ENCODE results near the gene SMG6.
A peak's percentile ranks its signal among the peaks of the same experiment; 100 is the strongest.

Gene SMG6

GRCh38 chr17:2179615-2180295 lies 123.8 kb downstream of the SMG6 start:
- H3K4me1 ChIP-seq (ENCODE audit: control insufficient read depth, insufficient read depth, low read length) = peaks cover 19% of the 10 kb centered on the region
- no peaks in the 10 kb centered on the region for H3K36me3 ChIP-seq (ENCODE audit: control insufficient read depth, insufficient read depth, low read length)
- H3K9me3 ChIP-seq (ENCODE audit: control insufficient read depth, low read length) = no peaks in the 10 kb centered on the region
- no peaks in the 10 kb centered on the region for H3K27me3 ChIP-seq (ENCODE audit: control insufficient read depth, insufficient read depth, low read length, poor library complexity, severe bottlenecking)
- H3K4me3 ChIP-seq (ENCODE audit: insufficient read depth, low read depth, low read length) = no peak overlapping the region
- H3K27ac ChIP-seq (ENCODE audit: insufficient read depth, low read depth, low read length, poor library complexity, severe bottlenecking) = no peak overlapping the region
- 94 to 96% methylated on average over 9 of the region's 9 CpGs for WGBS, 2 experiments

- WGBS, 2 experiments = 93% methylated on average over 15 of the region's 15 CpGs
- no peak overlapping the region for H3K27ac ChIP-seq (ENCODE audit: insufficient read depth, low read depth, low read length, poor library complexity, severe bottlenecking)
- peaks cover 19% of the 10 kb centered on the region for H3K4me1 ChIP-seq (ENCODE audit: control insufficient read depth, insufficient read depth, low read length)
- no peak overlapping the region for H3K4me3 ChIP-seq (ENCODE audit: insufficient read depth, low read depth, low read length)
- H3K36me3 ChIP-seq (ENCODE audit: control insufficient read depth, insufficient read depth, low read length) = peaks cover 2% of the 10 kb centered on the region
- H3K9me3 ChIP-seq (ENCODE audit: control insufficient read depth, low read length) = no peaks in the 10 kb centered on the region
- no peaks in the 10 kb centered on the region for H3K27me3 ChIP-seq (ENCODE audit: control insufficient read depth, insufficient read depth, low read length, poor library complexity, severe bottlenecking)
Measured at GRCh38 chr17:2178798-2179501, 124.6 kb downstream of the SMG6 start.

GRCh38 chr17:2177235-2177811 lies 126.3 kb downstream of the SMG6 start:
- H3K4me1 ChIP-seq (ENCODE audit: control insufficient read depth, insufficient read depth, low read length) = peaks cover 26% of the 10 kb centered on the region
- no peak overlapping the region for H3K4me3 ChIP-seq (ENCODE audit: insufficient read depth, low read depth, low read length)
- no peaks in the 10 kb centered on the region for H3K9me3 ChIP-seq (ENCODE audit: control insufficient read depth, low read length)
- H3K27ac ChIP-seq (ENCODE audit: insufficient read depth, low read depth, low read length, poor library complexity, severe bottlenecking) = no peak overlapping the region
- peaks cover 2% of the 10 kb centered on the region for H3K36me3 ChIP-seq (ENCODE audit: control insufficient read depth, insufficient read depth, low read length)
- no peaks in the 10 kb centered on the region for H3K27me3 ChIP-seq (ENCODE audit: control insufficient read depth, insufficient read depth, low read length, poor library complexity, severe bottlenecking)
- 95 to 97% methylated on average over 4 of the region's 4 CpGs for WGBS, 2 experiments

GRCh38 chr17:2176499-2177169 lies 127.0 kb downstream of the SMG6 start:
- Histone ChIP-seq H3K9me3 (ENCODE audit: control insufficient read depth, low read length) (no peaks in the 10 kb centered on the region), H3K27me3 (ENCODE audit: control insufficient read depth, insufficient read depth, low read length, poor library complexity, severe bottlenecking) (no peaks in the 10 kb centered on the region), H3K4me3 (ENCODE audit: insufficient read depth, low read depth, low read length) (no peak overlapping the region), H3K27ac (ENCODE audit: insufficient read depth, low read depth, low read length, poor library complexity, severe bottlenecking) (no peak overlapping the region), H3K36me3 (ENCODE audit: control insufficient read depth, insufficient read depth, low read length) (peaks cover 2% of the 10 kb centered on the region), H3K4me1 (ENCODE audit: control insufficient read depth, insufficient read depth, low read length) (peaks cover 27% of the 10 kb centered on the region)
- 93 to 95% methylated on average over 8 of the region's 8 CpGs for WGBS, 2 experiments

- Histone ChIP-seq H3K4me1 (ENCODE audit: control insufficient read depth, insufficient read depth, low read length) (peaks cover 18% of the 10 kb centered on the region), H3K36me3 (ENCODE audit: control insufficient read depth, insufficient read depth, low read length) (peaks cover 2% of the 10 kb centered on the region), H3K9me3 (ENCODE audit: control insufficient read depth, low read length) (no peaks in the 10 kb centered on the region), H3K27ac (ENCODE audit: insufficient read depth, low read depth, low read length, poor library complexity, severe bottlenecking) (no peak overlapping the region), H3K27me3 (ENCODE audit: control insufficient read depth, insufficient read depth, low read length, poor library complexity, severe bottlenecking) (no peaks in the 10 kb centered on the region), H3K4me3 (ENCODE audit: insufficient read depth, low read depth, low read length) (no peak overlapping the region)
- 86 to 87% methylated on average over 2 to 5 of the region's 5 CpGs for WGBS, 2 experiments
Measured at GRCh38 chr17:2175294-2175628, 128.3 kb downstream of the SMG6 start.

GRCh38 chr17:2174468-2175293 lies 128.9 kb downstream of the SMG6 start:
- H3K9me3 ChIP-seq (ENCODE audit: control insufficient read depth, low read length) = no peaks in the 10 kb centered on the region
- H3K36me3 ChIP-seq (ENCODE audit: control insufficient read depth, insufficient read depth, low read length) = peaks cover 6% of the 10 kb centered on the region
- no peak overlapping the region for H3K27ac ChIP-seq (ENCODE audit: insufficient read depth, low read depth, low read length, poor library complexity, severe bottlenecking)
- no peaks in the 10 kb centered on the region for H3K27me3 ChIP-seq (ENCODE audit: control insufficient read depth, insufficient read depth, low read length, poor library complexity, severe bottlenecking)
- WGBS, 2 experiments = 88 to 89% methylated on average over 24 of the region's 24 CpGs
- peaks cover 18% of the 10 kb centered on the region for H3K4me1 ChIP-seq (ENCODE audit: control insufficient read depth, insufficient read depth, low read length)
- H3K4me3 ChIP-seq (ENCODE audit: insufficient read depth, low read depth, low read length) = no peak overlapping the region

- no peaks in the 10 kb centered on the region for H3K9me3 ChIP-seq (ENCODE audit: control insufficient read depth, low read length)
- H3K27me3 ChIP-seq (ENCODE audit: control insufficient read depth, insufficient read depth, low read length, poor library complexity, severe bottlenecking) = no peaks in the 10 kb centered on the region
- 94% methylated on average over 3 of the region's 3 CpGs for WGBS, 2 experiments
- H3K27ac ChIP-seq (ENCODE audit: insufficient read depth, low read depth, low read length, poor library complexity, severe bottlenecking) = no peak overlapping the region
- H3K4me3 ChIP-seq (ENCODE audit: insufficient read depth, low read depth, low read length) = no peak overlapping the region
- H3K4me1 ChIP-seq (ENCODE audit: control insufficient read depth, insufficient read depth, low read length) = peaks cover 18% of the 10 kb centered on the region
- peaks cover 12% of the 10 kb centered on the region for H3K36me3 ChIP-seq (ENCODE audit: control insufficient read depth, insufficient read depth, low read length)
Measured at GRCh38 chr17:2174014-2174413, 129.6 kb downstream of the SMG6 start.

- no peak overlapping the region for H3K4me3 ChIP-seq (ENCODE audit: insufficient read depth, low read depth, low read length)
- no peaks in the 10 kb centered on the region for H3K27me3 ChIP-seq (ENCODE audit: control insufficient read depth, insufficient read depth, low read length, poor library complexity, severe bottlenecking)
- peaks cover 18% of the 10 kb centered on the region for H3K4me1 ChIP-seq (ENCODE audit: control insufficient read depth, insufficient read depth, low read length)
- H3K9me3 ChIP-seq (ENCODE audit: control insufficient read depth, low read length) = no peaks in the 10 kb centered on the region
- peaks cover 14% of the 10 kb centered on the region for H3K36me3 ChIP-seq (ENCODE audit: control insufficient read depth, insufficient read depth, low read length)
- 87% methylated on average over 1 of the region's 1 CpG for WGBS, 2 experiments
- H3K27ac ChIP-seq (ENCODE audit: insufficient read depth, low read depth, low read length, poor library complexity, severe bottlenecking) = no peak overlapping the region
Measured at GRCh38 chr17:2172999-2173398, 130.6 kb downstream of the SMG6 start.

- H3K36me3 ChIP-seq (ENCODE audit: control insufficient read depth, insufficient read depth, low read length) = peaks cover 18% of the 10 kb centered on the region
Measured at GRCh38 chr17:2172077-2172851, 131.3 kb downstream of the SMG6 start.

More at GRCh38 chr17:2172077-2172851, 131.3 kb downstream of the SMG6 start:
- H3K9me3 ChIP-seq (ENCODE audit: control insufficient read depth, low read length) = no peaks in the 10 kb centered on the region
- 72 to 77% methylated on average over 16 of the region's 16 CpGs for WGBS, 2 experiments
- H3K27me3 ChIP-seq (ENCODE audit: control insufficient read depth, insufficient read depth, low read length, poor library complexity, severe bottlenecking) = no peaks in the 10 kb centered on the region
- H3K4me1 ChIP-seq (ENCODE audit: control insufficient read depth, insufficient read depth, low read length) = peaks cover 18% of the 10 kb centered on the region
- H3K4me3 ChIP-seq (ENCODE audit: insufficient read depth, low read depth, low read length) = no peak overlapping the region
- peak overlapping the region; percentile 6 for H3K27ac ChIP-seq (ENCODE audit: insufficient read depth, low read depth, low read length, poor library complexity, severe bottlenecking)

Data from ectodermal cell (in vitro differentiated cells).